ENCODE results near the gene PKD1. TPM values are rescaled to one million over a fixed set of nuclear protein-coding genes. Genes with fewer than 3 reads are reported as not detected.
"Not testable (repeated sequence)": the region's sequence is repeated elsewhere in the genome, so short reads cannot be mapped to it uniquely, and the experiment has no call there.

The PKD1 gene
- total RNA-seq, 6 donors from 2014 or later: 75.4 to 567 (median 106) TPM

- not testable (repeated sequence) for H3K27me3 ChIP-seq
- peak in 1 of 2 donors; percentile 72 for DNase-seq
Measured at GRCh38 chr16:2112539-2113106, 23.1 kb downstream of the PKD1 start.

GRCh38 chr16:2111412-2112335 is 24.0 kb downstream of the PKD1 start:
- not testable (repeated sequence) for H3K4me3 ChIP-seq, H3K27me3 ChIP-seq, H3K27ac ChIP-seq, H3K9me3 ChIP-seq, H3K4me1 ChIP-seq
- WGBS, 2 donors: 95 to 99% methylated on average over 25 to 48 of the region's 65 CpGs
- H3K36me3 ChIP-seq: peaks cover 5 to 79% (median 58%) of the 10 kb centered on the region in 4 donors
- DNase-seq (peak in 1 of 2 donors; percentile 75), ATAC-seq (ENCODE audit: low FRiP score in 2 of 2) (peak in 1 of 2 donors; percentile 35)

More at GRCh38 chr16:2112539-2113106, 23.1 kb downstream of the PKD1 start:
- WGBS, 2 donors: 87 to 92% methylated on average over 6 to 19 of the region's 30 CpGs
- ATAC-seq (ENCODE audit: low FRiP score in 2 of 2); H3K4me1 ChIP-seq; H3K27ac ChIP-seq; H3K4me3 ChIP-seq; H3K9me3 ChIP-seq: not testable (repeated sequence)
- H3K36me3 ChIP-seq: peaks cover 5 to 74% (median 57%) of the 10 kb centered on the region in 4 donors

- not testable (repeated sequence) for H3K4me1 ChIP-seq, H3K27ac ChIP-seq, H3K4me3 ChIP-seq, H3K9me3 ChIP-seq, H3K27me3 ChIP-seq
- WGBS, 2 donors: 96 to 97% methylated on average over 31 to 33 of the region's 36 CpGs
- peaks cover 5 to 86% (median 61%) of the 10 kb centered on the region in 4 donors for H3K36me3 ChIP-seq
- DNase-seq: peak in 1 of 2 donors; percentile 85
- peak; percentile 15 to 31 for ATAC-seq (ENCODE audit: low FRiP score in 2 of 2)
Measured at GRCh38 chr16:2111009-2111353, 24.7 kb downstream of the PKD1 start.

GRCh38 chr16:2110332-2111008 is 25.2 kb downstream of the PKD1 start:
- not testable (repeated sequence) for H3K27ac ChIP-seq, H3K9me3 ChIP-seq, H3K4me1 ChIP-seq, H3K4me3 ChIP-seq, H3K27me3 ChIP-seq
- H3K36me3 ChIP-seq: peaks cover 5 to 90% (median 65%) of the 10 kb centered on the region in 4 donors
- 94 to 96% methylated on average over 33 to 43 of the region's 43 CpGs for WGBS, 2 donors
- peak in 1 of 2 donors; percentile 82 for DNase-seq
- ATAC-seq (ENCODE audit: low FRiP score in 2 of 2): peak; percentile 14 to 30

- not testable (repeated sequence) for H3K4me1 ChIP-seq, H3K27ac ChIP-seq, H3K27me3 ChIP-seq, H3K4me3 ChIP-seq, H3K9me3 ChIP-seq
- peaks cover 5 to 93% (median 67%) of the 10 kb centered on the region in 4 donors for H3K36me3 ChIP-seq
- ATAC-seq (ENCODE audit: low FRiP score in 2 of 2): peak; percentile 40 to 53
- WGBS, 2 donors: 94% methylated on average over 14 of the region's 23 CpGs; no CpG with 5 or more reads in 1 of the 2 donors
- peak in 1 of 2 donors; percentile 67 for DNase-seq
Measured at GRCh38 chr16:2109872-2110271, 25.8 kb downstream of the PKD1 start.

GRCh38 chr16:2109271-2109580 is 26.5 kb downstream of the PKD1 start:
- not testable (repeated sequence) for H3K4me1 ChIP-seq, H3K4me3 ChIP-seq, H3K27me3 ChIP-seq, H3K9me3 ChIP-seq, H3K27ac ChIP-seq
- peak in 1 of 2 donors; percentile 23 for ATAC-seq (ENCODE audit: low FRiP score in 2 of 2)
- WGBS, 2 donors: 98% methylated on average over 22 of the region's 25 CpGs; no CpG with 5 or more reads in 1 of the 2 donors
- DNase-seq: peak in 1 of 2 donors; percentile 81
- H3K36me3 ChIP-seq: peaks cover 5 to 89% (median 63%) of the 10 kb centered on the region in 4 donors

- peak in 1 of 2 donors; percentile 81 for DNase-seq
- peak; percentile 44 to 54 for ATAC-seq (ENCODE audit: low FRiP score in 2 of 2)
Measured at GRCh38 chr16:2108446-2109270, 27.0 kb downstream of the PKD1 start.

GRCh38 chr16:2107791-2108125 is 27.9 kb downstream of the PKD1 start:
- ATAC-seq (ENCODE audit: low FRiP score in 2 of 2) (peak; percentile 9 to 38), DNase-seq (peak in 1 of 2 donors; percentile 53)
- H3K4me3 ChIP-seq, H3K27ac ChIP-seq, H3K27me3 ChIP-seq, H3K9me3 ChIP-seq, H3K4me1 ChIP-seq: not testable (repeated sequence)
- 87 to 96% methylated on average over 7 to 15 of the region's 23 CpGs for WGBS, 2 donors
- H3K36me3 ChIP-seq: peaks cover 5 to 87% (median 64%) of the 10 kb centered on the region in 4 donors

More at GRCh38 chr16:2108446-2109270, 27.0 kb downstream of the PKD1 start:
- 98 to 99% methylated on average over 27 to 69 of the region's 73 CpGs for WGBS, 2 donors
- H3K4me3 ChIP-seq, H3K27me3 ChIP-seq, H3K27ac ChIP-seq, H3K4me1 ChIP-seq, H3K9me3 ChIP-seq: not testable (repeated sequence)
- peaks cover 5 to 84% (median 60%) of the 10 kb centered on the region in 4 donors for H3K36me3 ChIP-seq

GRCh38 chr16:2107121-2107790 is 28.4 kb downstream of the PKD1 start:
- peak in 1 of 2 donors; percentile 53 for DNase-seq
- H3K36me3 ChIP-seq: peaks cover 5 to 87% (median 62%) of the 10 kb centered on the region in 4 donors
- not testable (repeated sequence) for H3K4me3 ChIP-seq; H3K27ac ChIP-seq; ATAC-seq (ENCODE audit: low FRiP score in 2 of 2); H3K4me1 ChIP-seq; H3K9me3 ChIP-seq; H3K27me3 ChIP-seq
- WGBS, 2 donors: 90% methylated on average over 7 to 14 of the region's 17 CpGs

GRCh38 chr16:2106211-2106610 is 29.5 kb downstream of the PKD1 start:
- H3K36me3 ChIP-seq: peaks cover 5 to 81% (median 56%) of the 10 kb centered on the region in 4 donors
- 97% methylated on average over 19 of the region's 38 CpGs; no CpG with 5 or more reads in 1 of the 2 donors for whole genome bisulfite sequencing, 2 donors
- ATAC-seq (ENCODE audit: low FRiP score in 2 of 2): not testable (repeated sequence)

GRCh38 chr16:2105769-2106168 is 29.9 kb downstream of the PKD1 start:
- H3K4me1 ChIP-seq; H3K27me3 ChIP-seq; DNase-seq; H3K9me3 ChIP-seq; H3K4me3 ChIP-seq; ATAC-seq (ENCODE audit: low FRiP score in 2 of 2); H3K27ac ChIP-seq: not testable (repeated sequence)
- 87% methylated on average over 6 to 17 of the region's 22 CpGs for WGBS, 2 donors
- H3K36me3 ChIP-seq: peaks cover under 1 to 81% (median 53%) of the 10 kb centered on the region in 4 donors

More at GRCh38 chr16:2106211-2106610, 29.5 kb downstream of the PKD1 start:
- DNase-seq: peak in 1 of 2 donors; percentile 81
- H3K4me3 ChIP-seq, H3K4me1 ChIP-seq, H3K27me3 ChIP-seq, H3K27ac ChIP-seq, H3K9me3 ChIP-seq: not testable (repeated sequence)
